HUES64 (cell line): Measurements from ENCODE around the gene MPPED2.

ENCODE experiments used
- H3K27ac ChIP-seq: 2 replicates; pipeline ENCODE4 v1.7.0; 2013; ENCODE audit warnings: low read depth, low read length, inconsistent platforms
- H3K27me3 ChIP-seq: 2 replicates; pipeline ENCODE4 v1.6.1; 2013; ENCODE audit warnings: mild to moderate bottlenecking, low read length; ENCODE audit not compliant: insufficient read depth
- H3K36me3 ChIP-seq: 2 replicates; pipeline ENCODE4 v1.6.1; 2013; ENCODE audit warnings: mild to moderate bottlenecking, low read length; ENCODE audit not compliant: insufficient read depth
- H3K4me1 ChIP-seq: 2 replicates; pipeline ENCODE4 v1.6.1; 2013; ENCODE audit warnings: mild to moderate bottlenecking, low read length, moderate library complexity; ENCODE audit not compliant: insufficient read depth
- H3K4me3 ChIP-seq: 2 replicates; pipeline ENCODE4 v1.5.1; 2013; ENCODE audit warnings: mild to moderate bottlenecking, low read length, moderate library complexity
- H3K9ac ChIP-seq: 2 replicates; pipeline ENCODE4 v1.6.1; 2013; ENCODE audit warnings: mild to moderate bottlenecking, low read depth, low read length
- H3K9me3 ChIP-seq: 2 replicates; pipeline ENCODE4 v1.6.1; 2013; ENCODE audit warnings: low read depth, low read length; ENCODE audit not compliant: insufficient read depth
- WGBS: fragments of 150-250, 120-280 bp; methylation state at CpG from one replicate; pipeline ENCODE4 v1.1.7; 2013; ENCODE audit warnings: missing lambda C conversion rate; 5-methylcytosine and 5-hydroxymethylcytosine counted together

MPPED2 gene

DNA sequence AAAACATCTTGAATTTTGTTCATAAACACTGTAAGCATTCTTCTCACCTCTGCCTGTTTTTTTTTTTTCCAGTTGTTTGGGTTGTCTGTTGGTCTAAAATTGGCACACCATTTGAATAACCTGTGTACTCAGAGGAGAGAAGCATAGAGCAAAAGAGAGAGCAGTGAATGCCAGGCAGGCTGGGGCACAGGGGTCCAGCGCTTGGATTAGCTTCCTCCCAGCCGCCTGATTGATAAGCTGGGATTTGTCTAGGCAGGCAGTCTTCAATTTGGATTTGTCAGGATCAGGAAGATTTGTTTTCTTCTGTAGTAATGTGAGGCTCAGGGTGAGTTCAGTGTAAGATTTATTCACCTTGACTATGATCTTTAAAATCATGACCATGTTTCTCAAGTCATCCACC, 204.3 kb downstream of the MPPED2 start:
- no peak overlapping the region for H3K27ac ChIP-seq
- peaks cover 9% of the 10 kb centered on the region; the same call in 1 of the 2 replicates for H3K4me1 ChIP-seq
- H3K9ac ChIP-seq, result no peak overlapping the region
- peaks cover 10% of the 10 kb centered on the region for H3K9me3 ChIP-seq
- no peak overlapping the region for H3K4me3 ChIP-seq
- 93% methylated on average over 2 of the region's 2 CpGs for WGBS
- no peaks in the 10 kb centered on the region for H3K27me3 ChIP-seq
- H3K36me3 ChIP-seq, result no peaks in the 10 kb centered on the region

- Histone ChIP-seq H3K27ac (no peak overlapping the region), H3K4me1 (peaks cover 10% of the 10 kb centered on the region; the same call in 1 of the 2 replicates), H3K36me3 (no peaks in the 10 kb centered on the region), H3K27me3 (no peaks in the 10 kb centered on the region), H3K9ac (no peak overlapping the region), H3K4me3 (no peak overlapping the region), H3K9me3 (no peaks in the 10 kb centered on the region)
Measured at GRCh38 chr11:30380846-30381245, 205.3 kb downstream of the MPPED2 start.

DNA sequence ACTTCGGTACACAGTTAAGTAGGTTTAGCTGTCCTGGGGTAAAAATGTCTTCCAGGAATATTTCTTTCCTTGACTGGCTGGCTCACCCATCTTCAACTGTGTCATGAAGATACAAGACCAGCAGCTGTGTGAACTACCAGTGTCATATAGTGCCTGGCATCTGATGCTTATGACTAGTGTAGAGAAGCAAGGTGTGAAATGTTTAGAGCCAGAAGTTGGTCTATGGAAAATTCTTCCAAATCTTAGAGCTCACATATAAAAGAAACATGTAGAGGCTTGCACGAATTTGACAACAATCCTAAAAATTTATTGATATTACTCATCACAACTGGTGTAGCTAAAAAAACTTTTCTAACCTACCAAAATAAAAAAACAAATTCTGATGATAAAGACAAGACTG, 208.8 kb downstream of the MPPED2 start:
- no peaks in the 10 kb centered on the region for H3K27me3 ChIP-seq

GRCh38 chr11:30370164-30370563, 216.0 kb downstream of the MPPED2 start:
- WGBS, result no CpG with 5 or more reads among the region's 1 CpG
- H3K27me3 ChIP-seq, result no peaks in the 10 kb centered on the region
- no peak overlapping the region for H3K9ac ChIP-seq
- H3K36me3 ChIP-seq, result no peaks in the 10 kb centered on the region
- peaks cover 1% of the 10 kb centered on the region for H3K4me1 ChIP-seq
- H3K4me3 ChIP-seq, result no peak overlapping the region
- H3K27ac ChIP-seq, result no peak overlapping the region
- no peaks in the 10 kb centered on the region for H3K9me3 ChIP-seq

More for the DNA sequence above, 208.8 kb downstream of the MPPED2 start:
- H3K4me3 ChIP-seq, result no peak overlapping the region
- H3K9ac ChIP-seq, result no peak overlapping the region
- H3K27ac ChIP-seq, result no peak overlapping the region
- no peaks in the 10 kb centered on the region for H3K36me3 ChIP-seq
- 97% methylated on average over 2 of the region's 2 CpGs for WGBS
- peaks cover 10% of the 10 kb centered on the region; the same call in 1 of the 2 replicates for H3K4me1 ChIP-seq
- no peaks in the 10 kb centered on the region for H3K9me3 ChIP-seq

DNA sequence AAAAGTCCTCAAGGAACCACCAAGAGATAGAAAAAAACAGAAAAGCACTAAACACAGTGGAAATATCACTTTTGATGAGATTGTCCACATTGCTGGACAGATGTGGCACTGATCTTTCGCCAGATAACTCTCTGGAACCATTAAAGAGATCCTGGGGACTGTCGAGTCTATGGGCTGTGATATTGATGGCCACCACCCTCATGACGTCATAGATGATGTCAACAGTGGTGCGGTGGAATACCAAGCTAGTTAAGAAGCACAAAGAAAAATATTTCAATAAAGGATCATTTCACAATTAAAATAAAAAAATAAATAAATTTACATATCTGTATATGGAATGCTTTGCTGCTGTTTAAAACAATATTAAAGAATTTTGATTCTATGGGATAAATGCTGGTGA, 217.8 kb downstream of the MPPED2 start:
- no peaks in the 10 kb centered on the region for H3K27me3 ChIP-seq
- H3K4me3 ChIP-seq, result no peak overlapping the region
- no peak overlapping the region for H3K9ac ChIP-seq
- no peaks in the 10 kb centered on the region for H3K36me3 ChIP-seq
- H3K9me3 ChIP-seq, result no peaks in the 10 kb centered on the region
- H3K4me1 ChIP-seq, result peaks cover 14% of the 10 kb centered on the region
- over 99% methylated on average over 3 of the region's 4 CpGs for WGBS
- H3K27ac ChIP-seq, result no peak overlapping the region

DNA sequence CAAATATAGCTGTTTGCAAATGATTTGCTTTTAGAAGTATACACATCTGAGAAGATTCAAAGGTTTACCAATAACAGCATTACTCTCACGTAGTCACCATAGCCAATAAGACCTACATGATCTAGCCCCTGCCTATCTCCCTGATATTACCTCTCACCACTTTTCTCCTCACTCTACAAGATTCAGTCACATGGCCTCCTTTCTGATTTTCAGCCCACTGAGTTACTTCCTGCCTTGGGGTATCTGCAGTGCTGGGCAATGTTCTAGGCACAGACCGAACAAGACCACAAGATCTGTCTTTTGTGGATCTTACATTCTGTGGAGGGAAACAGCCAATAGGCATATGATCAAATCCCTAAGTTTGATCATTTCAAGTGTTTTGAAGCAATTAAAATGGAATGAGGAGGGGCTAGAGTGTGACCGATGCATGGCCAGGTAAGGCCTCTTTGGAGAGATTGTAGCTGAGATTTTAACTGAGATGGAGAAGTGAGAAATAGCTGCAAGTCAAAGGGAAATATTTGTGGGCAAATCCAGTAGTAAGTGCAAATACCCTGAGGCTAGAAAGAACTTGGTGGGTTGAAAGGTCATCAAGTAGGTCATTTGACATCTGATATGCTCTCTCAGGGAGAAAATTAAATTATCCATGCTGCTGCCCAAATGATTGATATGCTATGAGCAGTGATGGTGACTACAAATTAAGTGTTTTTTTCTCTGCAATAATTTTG, 220.2 kb downstream of the MPPED2 start:
- Histone ChIP-seq H3K27me3 (no peaks in the 10 kb centered on the region), H3K4me1 (peaks cover 14% of the 10 kb centered on the region), H3K36me3 (no peaks in the 10 kb centered on the region), H3K27ac (no peak overlapping the region), H3K9ac (no peak overlapping the region), H3K4me3 (no peak overlapping the region), H3K9me3 (no peaks in the 10 kb centered on the region)
- WGBS, result 92% methylated on average over 3 of the region's 3 CpGs

DNA sequence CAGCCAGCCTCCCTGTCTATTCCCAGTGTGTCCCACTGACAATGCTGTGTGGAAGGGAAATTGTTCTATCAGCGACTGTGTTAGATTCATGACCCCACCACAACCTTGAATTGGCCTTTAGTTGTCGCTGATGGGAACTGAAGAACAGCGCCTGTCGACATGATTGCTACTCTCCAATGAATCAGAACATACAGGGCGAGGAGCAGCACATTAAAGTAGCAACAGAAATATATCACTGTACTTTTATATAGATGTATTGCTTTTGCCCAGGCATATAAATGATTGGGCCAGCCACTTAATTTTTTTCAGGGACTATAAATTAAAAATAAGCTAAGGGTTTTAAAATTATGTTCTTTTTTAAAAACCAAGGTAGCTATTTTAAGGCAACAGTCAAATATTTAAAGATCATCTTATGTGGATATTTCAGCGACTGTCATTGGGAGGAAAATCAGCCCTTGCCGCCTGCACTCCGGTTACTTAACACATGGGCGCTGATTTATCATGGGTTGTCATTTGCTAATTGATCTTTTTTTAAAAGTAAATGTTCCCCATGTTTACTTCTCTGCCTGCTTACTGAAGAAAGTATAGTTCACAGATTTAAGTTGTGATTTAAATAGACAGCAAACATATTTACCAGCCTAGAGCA, 221.2 kb downstream of the MPPED2 start:
- no peaks in the 10 kb centered on the region for H3K27me3 ChIP-seq
- no peak overlapping the region for H3K9ac ChIP-seq
- WGBS, result 89% methylated on average over 8 of the region's 9 CpGs
- no peak overlapping the region for H3K27ac ChIP-seq
- peaks cover 14% of the 10 kb centered on the region for H3K4me1 ChIP-seq
- no peaks in the 10 kb centered on the region for H3K36me3 ChIP-seq
- H3K4me3 ChIP-seq, result no peak overlapping the region
- no peaks in the 10 kb centered on the region for H3K9me3 ChIP-seq

DNA sequence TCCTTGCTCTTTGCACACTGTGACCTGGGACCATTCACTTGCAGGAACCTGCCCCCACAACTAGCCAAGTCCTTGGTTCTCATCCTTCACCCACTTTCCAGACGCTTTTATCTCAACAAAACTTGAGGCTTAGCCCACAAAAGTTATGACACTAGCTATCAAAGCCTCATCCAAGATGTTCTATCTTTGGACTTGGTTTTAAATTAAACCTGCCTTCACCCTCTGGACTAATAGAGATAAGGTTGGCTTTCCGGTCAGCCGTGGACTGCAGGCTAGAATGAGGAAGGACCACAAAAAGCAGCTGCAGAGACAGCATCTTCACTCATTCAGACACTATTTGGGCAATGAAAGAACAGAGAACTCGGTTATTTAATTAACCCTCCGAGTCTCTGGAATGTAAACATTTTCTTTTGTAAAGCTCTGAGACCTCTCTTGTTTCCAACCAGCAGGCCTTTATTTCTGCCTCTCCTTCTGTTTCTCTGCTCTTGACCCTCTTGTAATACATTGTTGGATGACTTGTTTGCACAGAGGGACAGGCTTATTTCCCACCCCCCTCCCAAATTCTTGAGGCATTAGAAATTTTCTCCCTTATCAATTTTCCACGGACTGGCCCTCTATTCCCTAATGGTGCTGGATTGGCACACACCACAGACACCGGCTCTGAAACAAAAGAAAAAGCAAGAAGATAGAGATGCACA, 221.9 kb downstream of the MPPED2 start:
- H3K9ac ChIP-seq, result no peak overlapping the region
- no peak overlapping the region for H3K4me3 ChIP-seq
- H3K9me3 ChIP-seq, result no peaks in the 10 kb centered on the region
- H3K36me3 ChIP-seq, result no peaks in the 10 kb centered on the region
- no peak overlapping the region for H3K27ac ChIP-seq
- WGBS, result 71% methylated on average over 7 of the region's 7 CpGs
- H3K4me1 ChIP-seq, result peaks cover 14% of the 10 kb centered on the region
- no peaks in the 10 kb centered on the region for H3K27me3 ChIP-seq

- Histone ChIP-seq H3K27ac (no peak overlapping the region), H3K4me1 (peaks cover 14% of the 10 kb centered on the region), H3K36me3 (no peaks in the 10 kb centered on the region), H3K4me3 (no peak overlapping the region), H3K9me3 (no peaks in the 10 kb centered on the region), H3K9ac (no peak overlapping the region), H3K27me3 (no peaks in the 10 kb centered on the region)
Measured at GRCh38 chr11:30360741-30361140, 225.4 kb downstream of the MPPED2 start.
